AG04449 (cell line): ENCODE data around the gene TSLP.

Experiments
- CTCF ChIA-PET: fragments of 350-600 bp; formaldehyde crosslinking; extraction: SDS; loops from one replicate; lab custom pipeline; 2021; ENCODE audit warnings: antibody characterized with exemption; lab: Yijun Ruan, JAX
- POLR2A ChIA-PET: fragments of 400-600, 350-600 bp; formaldehyde crosslinking; extraction: SDS; loops from one replicate; lab custom pipeline; 2020; ENCODE audit warnings: antibody characterized with exemption, inconsistent platforms; lab: Yijun Ruan, JAX
- DNase-seq: peaks from one replicate; pipeline ENCODE4 v3.0.0-alpha.2; 2010; ENCODE audit warnings: low read depth, low spot score
- H3K4me3 ChIP-seq: 2 replicates; pipeline ENCODE4 v1.5.1; 2011; ENCODE audit warnings: low read depth, mild to moderate bottlenecking, control low read depth, low read length
- CTCF ChIP-seq: IDR thresholded peaks from one replicate; pipeline ENCODE4 v1.5.1; 2011; ENCODE audit warnings: mild to moderate bottlenecking, moderate library complexity, low read length, control low read depth, inconsistent platforms; ENCODE audit not compliant: insufficient read depth; ENCODE audit errors: missing control alignments

The TSLP gene

GRCh38 chr5:111083323-111083722 lies 11.8 kb downstream of the TSLP start:
- POLR2A ChIA-PET: no interaction called here
- CTCF ChIA-PET: no interaction called here
- H3K4me3 ChIP-seq: no peak overlapping the region
- TF ChIP-seq CTCF: no peak
- no peak for DNase-seq

- POLR2A ChIA-PET: no interaction called here
- TF ChIP-seq CTCF: no peak
- CTCF ChIA-PET: interaction anchor here (1.1 to 3.4 kb wide), 2 partner anchors 17 to 335 kb away, joined by 3 to 19 read pairs; no protein-coding TSS in a partner anchor
- peak within 1 kb of the TSS; percentile 83 for H3K4me3 ChIP-seq
- peak; percentile 44 for DNase-seq
Measured at GRCh38 chr5:111092062-111092853, 20.7 kb downstream of the TSLP start, which contains the start of gene WDR36. Gene WDR36 (plus strand): TSS chr5:111092348. CDS start chr5:111092457, 109 bp downstream.

GRCh38 chr5:111095982-111096381 lies 24.5 kb downstream of the TSLP start:
- no peak for DNase-seq
- ChIA-PET POLR2A (no interaction called here), CTCF (no interaction called here)
- TF ChIP-seq CTCF: no peak
- H3K4me3 ChIP-seq: no peak overlapping the region

DNA sequence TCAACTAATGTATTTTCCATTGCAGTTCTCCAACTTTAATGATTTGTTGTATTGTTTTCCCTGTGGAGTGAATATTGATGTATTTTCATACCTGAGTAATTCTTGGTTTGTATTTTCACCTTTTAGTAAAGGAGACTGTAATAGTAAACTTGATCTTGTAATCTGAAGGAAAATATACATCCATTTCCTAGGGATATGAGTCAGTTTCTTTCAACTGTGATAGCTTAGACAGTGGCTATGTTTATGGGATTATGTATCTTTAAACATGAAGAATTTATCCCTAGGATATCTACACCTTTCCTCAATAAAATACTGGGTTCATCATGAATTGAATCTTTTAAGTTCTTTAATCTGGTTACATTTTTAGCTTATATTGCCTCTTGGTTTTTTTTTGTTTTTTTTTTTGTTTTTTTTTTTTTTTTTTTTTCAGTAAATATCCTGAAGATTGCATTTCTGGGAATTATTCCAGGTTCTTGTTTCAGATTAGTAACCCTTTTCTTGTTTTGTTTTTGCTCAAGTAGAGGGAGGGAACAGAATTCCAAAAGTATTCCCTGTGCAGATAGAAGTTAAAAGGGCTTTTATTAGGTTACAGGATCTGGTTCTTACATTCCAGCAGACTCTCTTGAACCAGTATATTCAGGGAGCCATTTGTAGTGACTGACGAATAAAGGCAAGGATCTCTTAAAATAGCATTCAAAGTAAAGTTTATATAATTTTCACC lies 27.7 kb downstream of the TSLP start:
- no peak for TF ChIP-seq CTCF
- no peak for DNase-seq
- ChIA-PET POLR2A (no interaction called here), CTCF (interaction anchor here (0.6 kb wide), 1 partner anchor 338 kb away, joined by 4 read pairs; no protein-coding TSS in a partner anchor)
- no peak overlapping the region for H3K4me3 ChIP-seq

DNA sequence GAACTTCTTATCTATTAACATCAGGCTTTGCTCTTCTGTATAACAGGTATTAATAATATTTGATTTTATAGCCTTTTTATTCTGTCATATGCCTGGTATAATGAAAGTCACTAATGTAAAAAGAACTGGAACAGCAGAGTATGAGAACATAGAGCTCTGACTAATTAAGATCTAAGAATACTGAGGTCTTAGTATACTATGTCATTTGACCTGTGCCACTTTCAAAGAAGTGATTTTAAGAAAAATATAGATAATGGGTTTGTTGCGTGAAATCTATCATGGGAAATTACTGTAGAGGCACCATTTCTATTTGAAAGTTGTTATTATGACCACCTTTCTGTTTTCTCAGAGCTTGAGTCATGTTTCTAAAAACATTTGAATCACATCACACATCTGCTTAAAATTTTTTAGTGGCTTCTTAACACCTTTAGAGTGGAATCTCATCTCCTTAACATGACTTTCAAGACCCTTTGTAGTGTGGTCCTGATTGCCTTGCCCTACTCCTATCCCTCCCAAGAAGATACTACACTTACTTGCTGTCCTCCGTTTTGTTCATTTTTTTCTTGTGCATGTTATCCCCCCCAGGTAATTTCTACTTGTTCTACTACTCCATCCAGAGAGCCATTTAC lies 34.9 kb downstream of the TSLP start:
- TF ChIP-seq CTCF: no peak
- H3K4me3 ChIP-seq: no peak overlapping the region
- ChIA-PET CTCF (interaction anchor here (0.9 kb wide), 1 partner anchor 9 kb away, joined by 3 read pairs; no protein-coding TSS in a partner anchor), POLR2A (no interaction called here)
- DNase-seq: no peak
